ENCODE data around the gene TRABD. TPM values are rescaled to one million over a fixed set of nuclear protein-coding genes. Genes with fewer than 3 reads are reported as not detected.

TRABD gene
- total RNA-seq, 1 donor from 2014 or later = 40.3 TPM

- Histone ChIP-seq H3K27me3 (no peaks in the 10 kb centered on the region), H3K4me3 (no peak overlapping the region), H3K4me1 (no peaks in the 10 kb centered on the region), H3K27ac (no peak overlapping the region), H3K9me3 (no peaks in the 10 kb centered on the region), H3K36me3 (peaks cover 0 to 58% of the 10 kb centered on the region in 2 donors)
- intact Hi-C loops (cut with DNase I) = no loop called here
- TF ChIP-seq, protein P1, sequence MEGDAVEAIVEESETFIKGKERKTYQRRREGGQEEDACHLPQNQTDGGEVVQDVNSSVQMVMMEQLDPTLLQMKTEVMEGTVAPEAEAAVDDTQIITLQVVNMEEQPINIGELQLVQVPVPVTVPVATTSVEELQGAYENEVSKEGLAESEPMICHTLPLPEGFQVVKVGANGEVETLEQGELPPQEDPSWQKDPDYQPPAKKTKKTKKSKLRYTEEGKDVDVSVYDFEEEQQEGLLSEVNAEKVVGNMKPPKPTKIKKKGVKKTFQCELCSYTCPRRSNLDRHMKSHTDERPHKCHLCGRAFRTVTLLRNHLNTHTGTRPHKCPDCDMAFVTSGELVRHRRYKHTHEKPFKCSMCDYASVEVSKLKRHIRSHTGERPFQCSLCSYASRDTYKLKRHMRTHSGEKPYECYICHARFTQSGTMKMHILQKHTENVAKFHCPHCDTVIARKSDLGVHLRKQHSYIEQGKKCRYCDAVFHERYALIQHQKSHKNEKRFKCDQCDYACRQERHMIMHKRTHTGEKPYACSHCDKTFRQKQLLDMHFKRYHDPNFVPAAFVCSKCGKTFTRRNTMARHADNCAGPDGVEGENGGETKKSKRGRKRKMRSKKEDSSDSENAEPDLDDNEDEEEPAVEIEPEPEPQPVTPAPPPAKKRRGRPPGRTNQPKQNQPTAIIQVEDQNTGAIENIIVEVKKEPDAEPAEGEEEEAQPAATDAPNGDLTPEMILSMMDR (IDR thresholded peaks at IDR 0.05) = no peak
- TF ChIP-seq POLR2AphosphoS5 (IDR thresholded peaks at IDR 0.05; ENCODE audit: insufficient read depth in 1 of 2, low read depth in 1 of 2) (no peak), POLR2A (IDR thresholded peaks at IDR 0.05) (no peak)
- no peak for DNase-seq (ENCODE audit: extremely low spot score in 2 of 2)
These were observed 42.0 kb downstream of the TRABD start for GRCh38 chr22:50227579-50228215.

- Histone ChIP-seq H3K36me3 (peaks cover 0 to 60% of the 10 kb centered on the region in 2 donors), H3K9me3 (no peaks in the 10 kb centered on the region), H3K27ac (no peak overlapping the region), H3K4me3 (no peak overlapping the region), H3K27me3 (no peaks in the 10 kb centered on the region), H3K4me1 (no peaks in the 10 kb centered on the region)
- intact Hi-C loops (cut with DNase I) = no loop called here
- no peak for DNase-seq (ENCODE audit: extremely low spot score in 2 of 2)
- TF ChIP-seq POLR2AphosphoS5 (IDR thresholded peaks at IDR 0.05; ENCODE audit: insufficient read depth in 1 of 2, low read depth in 1 of 2) = no peak
- TF ChIP-seq POLR2A (IDR thresholded peaks at IDR 0.05) = no peak
- TF ChIP-seq, protein P1 (IDR thresholded peaks at IDR 0.05) = no peak
These were observed 42.7 kb downstream of the TRABD start for GRCh38 chr22:50228366-50228765.

DNA sequence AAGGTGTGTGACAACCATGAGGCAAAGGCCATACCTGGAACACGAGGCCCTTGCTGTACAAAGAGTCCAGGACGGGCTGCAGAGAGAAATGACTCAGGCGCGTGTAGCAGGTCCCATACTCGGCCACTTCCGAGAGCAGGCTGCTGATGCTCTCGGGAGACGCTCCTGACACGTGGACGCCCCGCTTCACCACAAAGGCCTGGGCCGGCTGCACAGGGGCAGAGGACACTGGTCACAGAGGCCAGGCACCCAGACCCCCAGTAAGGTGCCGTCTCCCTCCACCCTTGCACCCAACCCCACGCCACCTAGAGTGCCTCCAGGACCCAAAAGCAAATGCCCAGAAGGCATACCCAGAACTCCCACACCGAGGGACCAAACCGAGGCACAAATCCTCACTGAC is 43.7 kb downstream of the TRABD start:
- intact Hi-C loops (cut with DNase I) = no loop called here
- Histone ChIP-seq H3K9me3 (no peaks in the 10 kb centered on the region), H3K27ac (no peak overlapping the region), H3K4me1 (no peaks in the 10 kb centered on the region), H3K36me3 (peaks cover 0 to 51% of the 10 kb centered on the region in 2 donors), H3K27me3 (no peaks in the 10 kb centered on the region), H3K4me3 (no peak overlapping the region)
- DNase-seq (ENCODE audit: extremely low spot score in 2 of 2) = no peak
- TF ChIP-seq POLR2AphosphoS5 (IDR thresholded peaks at IDR 0.05; ENCODE audit: insufficient read depth in 1 of 2, low read depth in 1 of 2) (no peak), POLR2A (IDR thresholded peaks at IDR 0.05) (no peak)
- TF ChIP-seq, protein P1 (IDR thresholded peaks at IDR 0.05) = no peak

GRCh38 chr22:50232481-50233151 is 46.9 kb downstream of the TRABD start:
- Histone ChIP-seq H3K36me3 (peaks cover 0 to 22% of the 10 kb centered on the region in 2 donors), H3K27ac (no peak overlapping the region), H3K4me1 (no peaks in the 10 kb centered on the region), H3K27me3 (no peaks in the 10 kb centered on the region), H3K9me3 (no peaks in the 10 kb centered on the region), H3K4me3 (no peak overlapping the region)
- TF ChIP-seq POLR2AphosphoS5 (IDR thresholded peaks at IDR 0.05; ENCODE audit: insufficient read depth in 1 of 2, low read depth in 1 of 2) = no peak
- no peak for TF ChIP-seq POLR2A (IDR thresholded peaks at IDR 0.05)
- TF ChIP-seq, protein P1 (IDR thresholded peaks at IDR 0.05) = no peak
- DNase-seq (ENCODE audit: extremely low spot score in 2 of 2) = no peak
- intact Hi-C loops (cut with DNase I) = no loop called here

DNA sequence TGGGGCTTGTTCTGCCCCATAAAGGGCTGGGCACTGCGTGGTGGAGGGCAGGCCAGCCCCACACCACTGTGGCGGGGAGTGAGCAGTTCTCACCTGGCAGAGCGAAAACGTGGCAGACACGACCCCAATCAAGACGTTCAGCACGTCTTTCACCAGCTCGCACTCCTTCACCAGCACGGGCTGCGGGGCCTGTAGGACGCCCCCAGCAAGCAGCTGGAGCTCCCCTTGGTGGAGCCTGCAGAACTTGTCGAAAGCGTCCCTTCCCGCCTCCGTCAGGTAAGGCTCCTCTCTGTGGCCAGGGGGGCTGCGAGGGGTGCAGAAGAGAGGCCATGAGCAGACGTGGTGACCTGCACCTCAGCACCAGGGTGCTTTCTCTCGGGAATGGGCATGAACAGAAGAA is 47.5 kb downstream of the TRABD start:
- peaks cover 0 to 18% of the 10 kb centered on the region in 2 donors for H3K36me3 ChIP-seq
- DNase-seq (ENCODE audit: extremely low spot score in 2 of 2) = no peak
- TF ChIP-seq POLR2A (IDR thresholded peaks at IDR 0.05) (no peak), POLR2AphosphoS5 (IDR thresholded peaks at IDR 0.05; ENCODE audit: insufficient read depth in 1 of 2, low read depth in 1 of 2) (no peak)
- TF ChIP-seq, protein P1 (IDR thresholded peaks at IDR 0.05) = no peak

More for the DNA sequence above, 47.5 kb downstream of the TRABD start:
- H3K27ac ChIP-seq = no peak overlapping the region
- intact Hi-C loops (cut with DNase I) = no loop called here
- no peaks in the 10 kb centered on the region for H3K4me1 ChIP-seq
- no peak overlapping the region for H3K4me3 ChIP-seq
- no peaks in the 10 kb centered on the region for H3K27me3 ChIP-seq
- H3K9me3 ChIP-seq = no peaks in the 10 kb centered on the region

Data from vagina (tissue), 2 donors.